Right lobe of liver (tissue), 4 donors: Measurements from ENCODE around the gene TAF4B.

Experiments used
- CTCF ChIP-seq, 4 donors: fragments of 200-600 bp in 3 of 4; fragments of 450-650 bp in 1 of 4; IDR thresholded peaks; one replicate each; pipeline versions ENCODE4 v1.5.1 to v1.8.0; 2016 to 2022; ENCODE audit warnings: antibody characterized with exemption in 4 of 4, mild to moderate bottlenecking in 2 of 4
- POLR2A ChIP-seq: fragments of 450-650 bp; IDR thresholded peaks from one replicate; pipeline ENCODE4 v1.6.1; 2017; ENCODE audit warnings: antibody characterized with exemption, mild to moderate bottlenecking
- donor health status: DM: no; HTN: no; CAD: no.
- donor health status: DM: no; HTN: no; CAD: no.
- donor health status: DM: no; HTN: yes; CAD: no.

DNA sequence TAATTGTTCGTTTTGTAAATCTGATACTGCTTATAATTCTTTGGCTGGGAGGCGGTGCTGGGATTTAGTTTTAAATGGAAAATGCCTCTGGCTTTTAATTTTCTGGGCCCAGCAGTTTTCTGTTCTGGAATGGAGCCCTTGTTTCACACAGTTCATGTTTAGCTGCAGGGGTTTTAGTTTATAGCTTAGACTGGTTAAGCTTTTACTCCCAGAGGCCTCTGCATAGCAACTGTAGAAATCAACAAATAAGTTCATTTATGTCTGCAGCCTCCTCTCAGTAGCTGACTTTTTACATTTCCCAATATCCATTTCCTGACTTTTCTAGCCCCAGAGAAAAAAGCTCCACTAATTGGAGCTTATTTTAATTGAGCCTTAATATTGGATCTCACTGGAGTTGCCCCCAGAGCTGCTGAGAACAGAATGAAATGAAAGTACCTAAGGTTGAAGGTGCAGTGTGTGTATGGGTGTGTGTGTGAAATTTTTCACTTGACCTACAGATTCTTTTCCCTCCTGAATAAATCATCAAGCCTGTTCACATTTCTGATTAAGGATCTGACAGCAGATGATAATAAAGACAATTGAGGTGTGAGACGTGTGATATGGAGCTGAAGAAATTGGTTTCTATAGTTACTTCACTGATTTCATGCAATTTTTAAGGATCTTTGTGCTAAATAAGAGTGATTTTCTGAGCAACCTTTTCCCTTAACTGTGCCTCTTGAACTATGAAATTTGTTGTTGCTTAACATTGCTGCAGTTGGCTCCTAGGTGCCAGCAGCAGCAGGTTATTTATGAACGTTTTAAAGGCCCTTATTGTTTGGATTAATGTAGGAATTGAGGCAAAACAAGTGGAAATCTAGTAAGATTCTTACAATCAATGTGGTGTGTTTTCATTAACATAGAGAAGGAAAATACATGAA, 109.6 kb downstream of the TAF4B start:
- TF ChIP-seq CTCF (IDR thresholded peaks at IDR 0.05), result no peak
- no peak for TF ChIP-seq POLR2A
